ENCODE data around the gene DOCK4.

The DOCK4 gene

DNA sequence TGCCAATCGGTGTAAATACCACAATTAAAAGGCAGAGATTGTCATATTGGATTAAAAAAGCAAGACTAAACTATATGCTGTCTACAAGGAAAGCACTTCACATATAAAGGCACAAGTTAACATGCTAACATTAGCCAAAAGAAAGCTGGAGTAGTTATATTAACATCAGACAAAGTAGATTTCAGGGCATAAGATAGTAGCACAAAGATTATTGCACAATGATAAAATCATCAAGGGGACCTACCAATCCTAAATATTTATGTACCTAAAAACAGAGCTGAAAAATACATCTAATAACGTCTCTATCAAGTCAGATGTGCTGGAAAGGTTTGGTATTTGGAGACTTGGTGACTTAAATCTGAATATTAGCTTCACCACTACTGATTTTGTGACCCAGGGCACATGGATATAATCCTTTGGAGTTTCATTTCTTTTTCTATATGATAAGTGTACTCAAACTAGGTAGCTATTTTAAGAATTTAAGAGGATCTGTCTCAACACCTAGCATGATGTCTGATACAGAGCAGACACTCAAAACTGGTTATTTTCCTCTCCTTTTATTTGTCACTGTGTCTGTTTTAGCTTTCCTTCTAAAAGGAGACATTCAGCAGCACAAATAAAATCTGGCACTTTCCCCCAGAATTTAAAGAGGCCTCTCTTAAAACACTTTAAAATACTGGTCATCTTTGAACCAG lies 156.5 kb downstream of the DOCK4 start:
- DNase-seq (ENCODE audit: low spot score) = no peak

DNA sequence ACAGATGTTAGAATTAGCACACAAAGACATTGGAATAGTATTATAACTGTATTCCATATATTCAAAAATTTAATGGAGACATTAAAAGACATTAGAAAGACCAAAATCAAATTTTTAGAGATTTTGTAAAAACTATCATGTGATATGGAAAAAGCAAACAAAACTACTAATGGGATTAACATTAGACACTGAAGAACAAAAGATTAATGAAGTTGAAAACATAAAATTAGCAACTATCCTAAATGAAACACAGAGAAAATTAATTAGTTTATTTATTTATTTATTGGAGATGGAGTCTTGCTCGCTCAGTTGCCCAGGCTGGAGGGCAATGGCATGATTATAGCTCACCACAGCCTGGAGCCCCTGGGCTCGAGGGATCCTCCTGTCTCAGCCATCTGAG lies 158.8 kb downstream of the DOCK4 start:
- no peak for DNase-seq (ENCODE audit: low spot score)

DNA sequence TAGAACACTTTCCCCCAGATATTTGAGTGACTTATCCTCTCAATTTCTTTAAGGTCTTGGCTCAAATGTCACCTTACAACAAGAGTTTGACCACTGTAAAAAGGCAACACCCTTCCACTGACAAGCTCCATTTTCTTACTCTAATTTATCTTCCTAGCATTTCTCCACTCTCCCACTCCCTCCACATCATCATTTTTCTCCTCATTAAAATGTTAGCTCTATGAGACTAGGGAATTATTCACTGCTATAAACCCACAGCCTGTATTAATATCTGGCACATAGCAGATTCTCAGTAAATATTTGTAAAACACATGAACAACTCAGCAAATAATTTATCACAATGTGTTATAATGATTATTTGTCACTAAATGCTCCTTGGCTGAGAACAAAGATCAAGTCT lies 161.0 kb downstream of the DOCK4 start:
- no peak for DNase-seq (ENCODE audit: low spot score)

DNA sequence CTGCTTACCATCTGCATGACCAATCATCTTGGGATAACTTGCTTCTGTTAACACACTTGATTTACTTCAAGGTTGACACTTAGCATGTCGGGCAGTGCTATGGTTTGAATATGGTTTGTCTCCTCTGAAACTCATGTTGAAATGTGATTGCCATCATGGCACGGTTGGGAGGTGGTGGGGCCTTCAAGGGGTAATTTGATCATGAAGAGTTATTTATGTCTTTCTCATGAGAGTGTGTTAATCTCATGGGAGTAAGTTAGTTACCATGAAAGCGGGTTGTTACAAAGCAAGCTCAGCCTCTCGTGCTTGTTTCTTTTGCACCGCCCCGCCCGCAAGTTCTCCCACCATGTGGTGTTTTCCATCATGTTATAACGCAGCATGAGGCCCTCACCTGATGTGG lies 163.6 kb downstream of the DOCK4 start:
- no peak for DNase-seq (ENCODE audit: low spot score)

DNA sequence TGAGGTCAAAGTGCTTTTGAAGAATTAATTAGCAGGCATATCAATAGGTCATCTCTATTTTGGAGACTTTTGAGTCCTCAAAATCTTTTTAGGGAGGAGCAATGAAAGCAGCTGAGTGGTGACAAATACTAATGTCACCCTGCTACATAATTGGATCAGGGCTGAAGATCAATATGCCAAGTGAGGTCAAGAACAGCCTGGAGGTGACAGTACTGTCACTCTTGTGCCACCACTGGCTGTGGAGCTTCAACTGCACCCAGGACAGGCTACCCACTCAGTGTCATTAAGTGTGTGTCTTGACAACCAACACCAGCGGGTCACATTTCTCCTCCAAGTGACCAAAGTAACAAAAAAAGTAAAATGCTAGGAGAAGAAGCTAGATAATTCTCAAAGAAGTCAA lies 167.8 kb downstream of the DOCK4 start:
- DNase-seq (ENCODE audit: low spot score) = no peak

DNA sequence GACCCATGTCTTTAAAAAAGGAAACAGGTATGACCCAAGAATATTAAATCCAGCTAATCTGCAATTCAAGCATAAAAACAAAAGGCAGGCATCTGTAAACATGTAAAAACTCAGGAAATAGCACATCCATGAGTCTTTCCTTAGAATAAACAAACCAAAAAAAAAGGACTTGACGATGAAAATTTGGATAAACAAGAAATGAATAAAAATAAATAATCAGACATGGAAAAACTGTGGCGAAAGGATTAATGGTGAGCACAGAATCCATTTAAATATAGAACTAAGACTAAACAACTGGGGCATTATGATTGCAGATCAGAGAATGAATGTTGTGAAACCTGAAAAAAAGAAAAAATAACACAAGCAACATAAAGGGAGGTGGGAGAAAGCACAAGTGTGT lies 170.1 kb downstream of the DOCK4 start:
- DNase-seq (ENCODE audit: low spot score) = no peak

DNA sequence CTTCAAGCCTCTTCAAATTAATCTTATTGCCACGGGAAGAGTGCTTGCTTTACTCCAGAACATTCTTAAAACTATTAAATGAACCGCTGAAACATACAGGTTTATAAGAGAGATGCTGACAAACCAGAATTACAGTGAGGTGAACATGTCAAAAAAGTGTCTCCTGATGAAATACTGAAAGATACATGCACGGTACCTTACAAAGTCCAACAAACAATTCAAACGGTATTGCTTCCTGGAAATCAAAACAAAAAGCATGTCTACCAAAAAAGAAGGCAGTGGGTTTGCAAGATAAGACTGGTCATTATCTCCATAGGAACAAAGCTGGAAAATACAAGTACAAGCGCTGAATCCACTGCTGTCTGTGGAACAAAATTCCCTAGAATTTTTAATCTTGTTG lies 174.5 kb downstream of the DOCK4 start:
- no peak for DNase-seq (ENCODE audit: low spot score)

DNA sequence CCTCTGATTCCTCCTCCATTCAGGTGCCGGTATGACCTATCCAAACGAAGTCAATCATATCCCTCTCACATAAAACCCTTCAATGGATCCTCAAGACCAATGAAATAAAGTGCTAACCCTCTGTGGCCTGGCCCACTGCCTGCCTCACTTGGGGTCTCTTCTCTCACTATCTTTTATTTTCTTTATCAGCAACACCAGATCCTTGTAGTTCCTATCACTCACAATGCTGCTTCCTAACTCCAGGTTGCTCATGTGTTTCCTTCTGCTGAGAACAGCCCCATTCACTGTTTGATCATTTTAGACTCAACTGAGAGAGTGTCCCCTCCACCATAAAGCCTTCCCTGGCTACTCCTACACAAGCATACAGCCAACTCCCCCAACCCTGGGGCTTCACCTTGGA lies 180.6 kb downstream of the DOCK4 start:
- DNase-seq (ENCODE audit: low spot score) = no peak

DNA sequence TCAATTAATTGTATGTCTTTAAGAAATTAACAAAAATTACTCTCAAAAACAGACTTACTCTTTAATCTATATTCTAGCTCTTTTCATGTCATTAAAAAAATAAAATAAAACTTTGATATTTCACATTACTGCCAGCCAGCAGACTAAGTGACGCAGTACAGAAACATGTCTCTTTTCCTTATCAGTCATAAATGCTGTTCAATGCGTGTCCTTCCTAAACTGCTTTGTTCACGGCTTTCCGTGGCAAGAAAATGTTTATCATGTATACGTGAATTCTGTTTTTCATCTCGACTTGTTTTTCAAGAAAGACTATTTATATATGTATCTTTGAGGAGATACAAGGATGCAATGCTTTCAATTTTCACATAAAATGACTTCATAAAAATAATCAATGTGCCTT lies 182.4 kb downstream of the DOCK4 start:
- no peak for DNase-seq (ENCODE audit: low spot score)

DNA sequence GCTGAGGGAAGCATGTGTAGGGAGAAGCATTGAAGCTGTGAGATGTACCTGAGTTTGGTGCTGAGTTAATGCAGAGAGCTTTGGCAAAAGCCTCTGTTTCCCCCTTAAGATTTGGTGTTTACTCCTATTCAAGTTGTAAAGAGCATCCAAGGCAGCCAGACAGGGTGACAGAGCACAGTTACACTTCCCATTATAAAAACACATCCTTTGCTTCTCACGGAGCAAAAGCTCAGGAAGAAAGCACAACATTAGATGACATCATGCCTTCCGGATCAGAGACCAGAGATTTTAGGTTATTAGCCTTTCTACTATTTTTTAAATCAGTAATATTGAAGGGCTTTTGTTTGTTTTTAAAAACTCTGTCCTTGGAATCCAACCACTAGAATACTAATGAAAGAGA lies 182.9 kb downstream of the DOCK4 start:
- no peak for DNase-seq (ENCODE audit: low spot score)

DNA sequence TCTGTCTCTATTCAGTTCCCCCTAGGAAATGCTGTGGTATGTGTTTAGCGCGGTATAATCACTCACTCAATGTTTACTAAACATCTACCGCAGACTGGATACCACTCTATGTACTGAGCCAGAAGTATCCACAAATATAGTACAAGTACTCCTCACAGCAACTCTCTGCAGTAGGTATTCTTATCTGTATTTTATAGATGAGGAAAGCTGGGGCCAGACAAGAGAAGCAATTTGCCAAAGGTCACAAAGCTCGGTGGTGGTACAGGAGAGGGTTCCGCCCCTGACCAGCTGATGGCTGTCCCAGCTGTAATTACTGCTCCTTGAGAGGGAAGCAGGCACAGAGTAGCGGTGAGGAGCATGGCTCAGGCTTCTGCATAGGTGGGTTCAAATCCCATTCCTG lies 184.1 kb downstream of the DOCK4 start:
- no peak for DNase-seq (ENCODE audit: low spot score)

DNA sequence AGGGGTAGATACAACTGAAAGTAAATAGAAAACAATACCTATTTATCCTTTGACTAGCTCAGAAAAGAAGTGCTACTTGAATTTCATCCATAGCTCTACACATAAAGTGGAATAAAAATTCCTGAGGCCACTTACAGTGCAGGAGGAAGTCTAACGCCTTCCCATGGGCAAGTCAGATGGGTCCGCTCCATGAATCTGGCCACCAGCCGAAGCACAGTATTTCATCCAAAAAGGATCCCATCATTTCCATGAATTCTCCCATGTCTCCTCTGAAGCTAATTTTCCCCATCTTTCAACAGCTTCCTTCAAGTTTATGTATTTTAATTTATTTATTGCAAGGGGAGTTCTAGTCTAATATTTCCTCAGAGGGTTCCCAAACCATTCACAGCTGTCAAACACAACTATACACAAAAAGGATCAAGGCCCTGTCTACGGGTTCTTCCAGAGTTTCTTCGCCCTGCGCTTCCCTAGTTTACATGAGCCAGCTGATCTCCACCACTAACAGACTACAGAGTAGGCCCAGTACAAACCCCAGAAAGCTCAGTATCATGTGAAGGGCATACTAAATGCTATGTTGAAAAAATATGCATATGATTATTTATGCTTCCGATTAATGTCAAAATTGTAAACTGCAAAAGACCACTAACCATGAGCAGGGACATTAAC lies 184.7 kb downstream of the DOCK4 start:
- no peak for DNase-seq (ENCODE audit: low spot score)

DNA sequence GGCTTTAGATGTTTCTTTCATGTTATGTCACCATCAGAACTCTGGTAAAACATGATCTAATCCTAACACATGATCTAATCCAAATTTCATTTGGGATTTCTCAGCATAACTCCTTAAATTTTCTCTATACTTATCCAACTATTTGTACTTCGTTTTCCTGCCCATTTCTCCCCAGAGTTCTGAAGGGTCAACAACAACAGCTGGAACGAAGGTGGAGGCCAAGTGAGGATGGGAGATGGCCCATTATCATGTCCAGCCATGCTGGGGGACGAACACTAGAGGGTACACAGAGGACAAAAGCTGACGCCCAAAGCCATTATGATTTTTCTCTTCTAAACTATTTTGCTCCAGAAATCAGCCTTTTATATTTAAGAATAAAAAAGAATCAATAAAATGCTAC lies 185.4 kb downstream of the DOCK4 start:
- DNase-seq (ENCODE audit: low spot score) = no peak

DNA sequence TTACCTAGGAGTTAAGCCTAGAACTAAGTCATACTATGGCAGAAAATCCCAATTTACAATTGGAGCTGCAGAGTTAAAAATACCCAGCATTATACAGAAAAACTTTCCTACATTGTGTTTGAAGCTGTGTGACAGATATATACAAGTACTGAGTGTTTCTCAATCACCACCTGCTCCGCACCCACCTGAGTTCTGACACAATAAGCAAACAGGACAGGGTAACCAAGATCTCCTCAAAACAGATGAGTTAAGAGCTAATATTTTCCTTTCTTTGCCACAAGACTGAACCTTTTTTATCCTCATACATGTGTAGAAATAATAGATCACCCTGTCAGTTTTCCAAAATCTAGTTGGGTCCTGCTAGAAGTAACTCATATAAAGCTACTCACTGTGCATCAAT lies 186.3 kb downstream of the DOCK4 start:
- no peak for DNase-seq (ENCODE audit: low spot score)

DNA sequence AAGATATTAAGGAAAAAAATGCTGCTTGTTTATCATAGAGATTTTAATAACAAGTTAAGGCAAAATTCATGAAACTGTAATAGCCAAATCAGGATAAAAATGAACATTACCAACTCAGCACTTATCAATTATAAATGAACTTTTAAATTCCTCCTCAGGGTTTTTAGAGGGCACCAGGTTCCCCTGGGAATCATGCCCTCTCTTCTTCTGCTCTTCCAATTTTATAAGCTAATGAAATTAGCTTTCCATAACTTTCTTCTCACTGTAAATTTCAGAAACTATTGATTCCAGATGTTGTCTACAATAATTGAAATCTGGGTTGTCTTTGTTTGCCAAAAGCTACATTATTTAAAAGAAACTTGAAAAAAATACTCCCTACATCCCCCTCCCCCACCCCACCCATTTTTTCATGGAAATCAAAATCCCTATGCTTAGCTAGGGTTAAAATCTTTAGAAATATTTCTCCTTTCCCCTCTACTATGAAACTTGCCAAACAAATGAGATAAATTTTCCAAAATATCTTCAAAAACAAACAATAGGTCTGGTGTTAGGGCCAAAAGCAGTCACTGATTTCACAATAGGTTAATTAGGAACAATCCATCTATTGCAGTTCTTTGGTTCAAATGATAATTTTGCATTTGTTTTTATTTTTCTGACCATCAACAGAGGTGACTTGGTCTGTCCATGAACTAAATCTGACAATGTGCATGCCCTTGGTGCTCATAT lies 187.7 kb downstream of the DOCK4 start:
- no peak for DNase-seq (ENCODE audit: low spot score)

DNA sequence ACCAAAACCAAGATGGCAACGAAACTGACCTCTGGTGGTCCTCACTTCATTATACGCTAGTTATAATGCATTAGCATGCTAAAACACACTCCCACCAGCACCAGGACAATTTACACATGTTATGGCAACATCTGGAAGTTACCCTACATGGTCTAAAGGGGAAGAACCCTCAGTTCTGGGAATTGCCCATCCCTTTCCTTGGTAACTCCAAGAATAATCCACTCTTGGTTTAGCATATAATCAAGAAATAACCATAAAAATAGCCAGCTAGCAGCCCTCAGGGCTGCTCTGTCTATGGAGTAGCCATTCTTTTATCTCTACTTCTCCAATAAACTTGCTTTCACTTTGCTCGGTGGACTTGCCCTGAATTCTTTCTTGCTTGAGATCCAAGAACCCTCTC lies 191.1 kb downstream of the DOCK4 start:
- DNase-seq (ENCODE audit: low spot score) = no peak

DNA sequence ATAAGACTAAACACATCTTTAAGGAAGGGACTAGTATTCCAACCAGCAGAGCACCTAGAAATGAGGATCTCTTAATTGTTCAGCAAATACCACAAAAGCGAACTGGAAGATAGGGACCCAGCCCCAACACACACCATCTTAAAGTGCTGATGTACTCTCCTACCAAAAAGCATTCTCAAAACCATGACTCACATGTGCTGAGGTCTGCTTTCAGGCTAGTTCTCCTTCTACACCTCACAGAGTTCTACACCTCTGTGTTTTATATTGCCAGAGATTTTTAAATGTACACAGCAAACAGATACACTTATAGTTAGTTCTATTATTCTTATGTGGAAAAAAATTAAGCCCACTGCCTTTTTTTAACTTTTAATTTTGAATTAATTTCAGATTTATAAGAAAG lies 191.9 kb downstream of the DOCK4 start:
- no peak for DNase-seq (ENCODE audit: low spot score)

DNA sequence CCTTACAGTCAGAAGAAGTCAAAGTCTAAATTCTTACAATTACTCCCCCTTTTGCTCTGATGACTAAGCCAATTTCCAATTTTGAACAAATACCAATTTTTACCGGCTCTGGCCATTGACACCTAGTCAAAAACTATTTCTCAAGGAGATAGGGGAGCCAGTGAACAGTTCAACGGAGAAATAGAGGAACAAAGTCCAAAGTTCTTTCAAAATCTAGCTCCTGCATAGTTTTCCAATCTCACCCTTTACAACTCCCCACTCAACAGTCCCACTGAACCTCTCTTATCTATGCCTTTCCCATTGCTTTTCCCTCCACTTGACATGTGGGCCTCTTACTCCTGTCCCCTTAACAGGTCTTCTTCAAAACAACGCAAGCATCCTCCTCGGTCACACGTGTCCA lies 192.9 kb downstream of the DOCK4 start:
- no peak for DNase-seq (ENCODE audit: low spot score)

DNA sequence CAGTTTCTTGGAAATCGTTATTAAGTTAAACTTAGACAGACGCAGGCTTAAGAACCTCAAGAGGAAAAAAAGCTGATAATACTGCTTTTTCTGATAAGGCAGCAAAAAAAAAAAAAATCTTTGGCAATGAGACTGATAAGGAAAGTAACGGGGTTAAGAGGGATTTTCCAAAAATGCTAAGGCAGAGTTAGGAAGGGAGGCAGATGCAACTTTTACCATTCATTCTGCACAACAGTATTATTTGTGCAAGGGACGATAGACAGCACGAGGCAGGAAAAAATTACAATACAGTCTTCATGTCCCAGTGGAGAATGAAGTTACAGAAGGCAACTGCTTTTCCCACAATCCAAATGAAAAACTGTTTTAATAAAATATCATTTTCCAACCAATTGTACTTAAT lies 194.0 kb downstream of the DOCK4 start:
- DNase-seq (ENCODE audit: low spot score) = no peak

DNA sequence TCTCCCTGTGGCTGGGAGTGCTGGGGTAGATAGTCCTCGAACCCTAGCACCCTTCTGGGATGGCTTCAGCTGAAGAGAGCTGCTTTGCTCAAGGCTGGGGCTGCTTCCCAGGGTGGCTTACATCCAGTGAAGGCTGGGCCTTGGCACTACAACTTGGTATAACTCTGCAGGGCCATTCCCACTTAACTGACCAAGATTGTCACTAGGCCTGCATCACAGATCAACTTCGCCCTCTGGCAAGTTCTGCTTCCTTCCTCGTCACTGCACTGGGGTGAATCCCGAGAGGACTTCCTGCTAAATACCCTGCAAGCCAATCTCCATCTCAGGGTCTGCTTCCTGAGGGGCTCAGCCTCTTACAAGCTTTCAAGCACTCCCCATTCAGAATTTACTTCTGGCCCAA lies 195.2 kb downstream of the DOCK4 start:
- DNase-seq (ENCODE audit: low spot score) = no peak

DNA sequence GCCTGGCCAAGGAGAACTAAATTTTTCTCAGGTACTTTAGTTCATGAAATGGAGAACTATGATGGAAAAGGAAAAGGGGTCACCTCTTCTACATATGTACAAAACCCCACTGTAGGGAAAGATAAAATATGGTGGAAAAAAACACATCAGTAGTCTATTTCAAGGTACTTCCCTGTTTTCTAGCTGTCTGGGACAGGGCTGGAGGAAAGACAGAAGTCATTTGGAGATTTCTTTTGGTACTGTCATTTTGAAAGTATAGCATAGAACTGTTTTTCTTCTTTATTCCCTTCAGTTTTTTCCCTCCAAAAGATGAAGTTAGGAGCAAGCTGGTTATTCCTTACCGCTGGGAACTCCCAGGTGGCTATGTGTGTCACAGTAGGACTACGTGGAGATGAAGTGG lies 196.1 kb downstream of the DOCK4 start:
- DNase-seq (ENCODE audit: low spot score) = no peak

DNA sequence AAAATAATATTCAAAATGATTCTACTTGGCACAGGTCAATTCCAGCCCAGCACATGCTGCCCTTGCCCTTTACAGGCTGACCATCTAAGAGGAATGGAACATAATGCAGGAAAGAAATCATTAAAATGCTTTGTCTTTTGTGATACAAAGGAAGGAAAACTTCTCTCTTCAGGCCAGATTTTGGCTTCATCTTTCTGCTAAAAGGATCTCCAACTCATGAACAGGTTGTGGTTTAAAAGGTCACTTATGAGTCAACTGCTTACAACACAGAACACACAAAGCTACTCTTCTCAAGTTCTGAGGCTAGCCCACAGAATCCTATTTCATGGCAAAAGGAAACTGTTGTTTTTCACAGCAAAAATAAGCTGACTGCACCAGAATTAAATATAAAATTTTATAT lies 197.1 kb downstream of the DOCK4 start:
- no peak for DNase-seq (ENCODE audit: low spot score)

DNA sequence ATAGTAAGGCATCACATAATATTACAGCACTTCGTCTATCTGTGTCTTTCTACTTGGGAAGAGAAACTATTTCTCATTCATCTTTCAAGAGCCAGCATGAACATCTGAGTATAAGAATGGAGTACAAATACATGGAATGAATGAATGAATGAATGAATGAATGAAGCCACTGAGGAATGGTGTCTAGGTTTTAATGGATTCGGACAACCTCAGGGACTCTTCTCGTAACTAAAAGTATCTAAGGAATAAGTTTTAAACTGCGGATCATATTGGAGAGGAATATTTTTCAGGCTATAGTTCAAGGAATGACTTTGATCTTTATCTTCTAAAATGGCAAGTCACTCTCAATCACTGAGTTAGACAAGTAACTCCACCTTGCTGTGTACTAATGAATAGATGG lies 199.0 kb downstream of the DOCK4 start:
- no peak for DNase-seq (ENCODE audit: low spot score)

DNA sequence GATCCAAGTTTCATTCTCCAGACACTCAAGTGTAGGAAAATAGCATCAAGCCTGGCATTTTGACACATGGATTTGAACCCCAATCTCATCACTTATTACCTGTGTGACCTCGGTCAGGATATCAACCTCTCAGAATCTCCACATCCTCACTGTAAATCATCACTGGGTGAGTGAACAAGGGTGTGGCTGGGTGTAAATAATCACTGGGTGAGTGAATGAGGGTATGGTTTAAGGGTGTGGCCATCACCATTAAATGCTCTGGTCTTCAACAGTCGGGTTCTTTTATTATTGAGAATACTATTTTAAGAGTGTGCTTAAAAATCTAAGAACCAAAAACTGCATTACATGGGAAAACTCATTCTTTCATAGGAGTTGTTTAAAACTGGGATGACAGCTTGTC lies 200.1 kb downstream of the DOCK4 start:
- no peak for DNase-seq (ENCODE audit: low spot score)

Measured in NAMALWA (cell line).